ENCODE data around the gene ATF4. TPM values are rescaled to one million over a fixed set of nuclear protein-coding genes. Genes with fewer than 3 reads are reported as not detected.

Gene ATF4
- total and polyA plus RNA-seq, 2 of the 13 experiments (the other 11 are each of a cell fraction or from before 2014, with no cell fraction given), result 486 to 1,297 TPM

DNA sequence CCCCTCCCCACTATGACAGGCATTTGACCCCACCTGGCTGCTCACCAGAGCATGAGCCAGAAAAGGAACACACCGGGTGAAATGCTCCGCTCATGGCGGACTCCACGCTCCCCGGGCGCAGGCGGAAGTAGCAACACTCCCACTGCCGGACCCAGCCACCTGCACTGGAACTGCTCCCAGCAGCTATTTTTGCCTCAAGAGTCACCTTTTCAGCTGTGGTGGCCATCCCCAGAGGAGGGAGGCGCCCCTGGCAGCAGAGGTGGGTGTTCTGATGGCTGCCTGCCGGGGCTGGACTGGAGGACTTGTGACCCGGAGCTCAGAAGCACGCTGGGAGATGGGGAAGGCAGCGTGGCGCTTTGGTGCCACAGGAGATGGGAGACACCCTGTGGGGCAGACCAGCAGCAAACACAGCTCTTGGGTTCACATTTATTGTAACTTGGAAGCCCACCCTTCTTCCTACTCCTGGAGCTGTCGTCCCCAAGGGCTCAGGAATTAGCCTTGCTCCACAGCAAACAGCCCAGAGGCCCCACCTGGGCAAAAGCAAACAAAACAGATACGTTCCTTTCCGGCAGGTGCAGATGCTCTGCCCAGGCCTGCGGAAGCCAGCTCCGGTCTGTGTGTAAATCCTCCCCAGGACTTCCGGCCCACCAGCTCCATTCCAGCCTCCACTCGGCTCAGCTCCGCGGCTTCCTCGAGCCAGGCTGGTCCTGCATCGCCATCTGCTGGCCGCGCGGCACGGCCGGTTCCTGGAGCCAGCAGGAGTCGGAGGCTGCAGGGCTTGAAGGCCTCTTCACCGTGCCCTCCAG is 8.5 kb downstream of the ATF4 start (continued):
- TF ChIP-seq ZNF883 (CRISPR knock-in tag; IDR thresholded peaks at IDR 0.05; ENCODE audit: not compliant biosample characterization) (no peak), NR1H2 (CRISPR knock-in tag; IDR thresholded peaks at IDR 0.05; ENCODE audit: borderline replicate concordance, low read depth) (no peak), ZNF34 (CRISPR knock-in tag; IDR thresholded peaks at IDR 0.05; ENCODE audit: borderline replicate concordance) (no peak), HNRNPLL (IDR thresholded peaks at IDR 0.05; ENCODE audit: low read depth, low read length, poor library complexity, severe bottlenecking) (peak; percentile 69), HNF4G (IDR thresholded peaks at IDR 0.05; ENCODE audit: borderline replicate concordance, low read depth, low read length) (no peak; the same call in 1 of the 2 replicates), HNF4G (CRISPR knock-in tag; IDR thresholded peaks at IDR 0.05; ENCODE audit: borderline replicate concordance, low read depth) (peak; percentile 61; the same call in 1 of the 2 replicates), POLR2G (IDR thresholded peaks at IDR 0.05; ENCODE audit: low read depth, low read length) (peak; percentile 70), RFX3 (CRISPR knock-in tag; IDR thresholded peaks at IDR 0.05) (no peak), KMT2B (CRISPR knock-in tag; IDR thresholded peaks at IDR 0.05) (peak; percentile 52; the same call in 1 of the 2 replicates), FOXO1 (CRISPR knock-in tag; IDR thresholded peaks at IDR 0.05) (peak; percentile 73), SRF (IDR thresholded peaks at IDR 0.05; ENCODE audit: low read depth, low read length) (no peak), CEBPG (CRISPR knock-in tag; IDR thresholded peaks at IDR 0.05) (peak; percentile 52), ZIK1 (CRISPR knock-in tag; IDR thresholded peaks at IDR 0.05; ENCODE audit: borderline replicate concordance, low read depth) (no peak), AHR (CRISPR knock-in tag; IDR thresholded peaks at IDR 0.05) (peak; percentile 89; the same call in 1 of the 2 replicates), ASH2L (IDR thresholded peaks at IDR 0.05; ENCODE audit: insufficient read length, low read depth, low read length) (no peak), ZNF879 (CRISPR knock-in tag; IDR thresholded peaks at IDR 0.05) (no peak), MEIS1 (CRISPR knock-in tag; IDR thresholded peaks at IDR 0.05; ENCODE audit: borderline replicate concordance) (no peak), ZNF792 (CRISPR knock-in tag; IDR thresholded peaks at IDR 0.05) (peak; percentile 80), SYNCRIP (IDR thresholded peaks at IDR 0.05; ENCODE audit: insufficient read depth, low read depth, low read length) (no peak), PLRG1 (conservative IDR thresholded peaks at IDR 0.05) (no peak), ZNF143 (CRISPR knock-in tag; IDR thresholded peaks at IDR 0.05) (peak; percentile 48; the same call in 1 of the 2 replicates), ZSCAN9 (CRISPR knock-in tag; IDR thresholded peaks at IDR 0.05; ENCODE audit: borderline replicate concordance) (peak; percentile 88), ZSCAN20 (CRISPR knock-in tag; IDR thresholded peaks at IDR 0.05; ENCODE audit: borderline replicate concordance) (no peak), ZNF207 (IDR thresholded peaks at IDR 0.05; ENCODE audit: borderline replicate concordance) (no peak), ARNT2 (CRISPR knock-in tag; IDR thresholded peaks at IDR 0.05; ENCODE audit: low read depth) (peak; percentile 74)
- TF ChIP-seq, protein P1, sequence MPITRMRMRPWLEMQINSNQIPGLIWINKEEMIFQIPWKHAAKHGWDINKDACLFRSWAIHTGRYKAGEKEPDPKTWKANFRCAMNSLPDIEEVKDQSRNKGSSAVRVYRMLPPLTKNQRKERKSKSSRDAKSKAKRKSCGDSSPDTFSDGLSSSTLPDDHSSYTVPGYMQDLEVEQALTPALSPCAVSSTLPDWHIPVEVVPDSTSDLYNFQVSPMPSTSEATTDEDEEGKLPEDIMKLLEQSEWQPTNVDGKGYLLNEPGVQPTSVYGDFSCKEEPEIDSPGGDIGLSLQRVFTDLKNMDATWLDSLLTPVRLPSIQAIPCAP (CRISPR knock-in tag; IDR thresholded peaks at IDR 0.05; ENCODE audit: low read depth), result no peak
- TF ChIP-seq, protein P2, sequence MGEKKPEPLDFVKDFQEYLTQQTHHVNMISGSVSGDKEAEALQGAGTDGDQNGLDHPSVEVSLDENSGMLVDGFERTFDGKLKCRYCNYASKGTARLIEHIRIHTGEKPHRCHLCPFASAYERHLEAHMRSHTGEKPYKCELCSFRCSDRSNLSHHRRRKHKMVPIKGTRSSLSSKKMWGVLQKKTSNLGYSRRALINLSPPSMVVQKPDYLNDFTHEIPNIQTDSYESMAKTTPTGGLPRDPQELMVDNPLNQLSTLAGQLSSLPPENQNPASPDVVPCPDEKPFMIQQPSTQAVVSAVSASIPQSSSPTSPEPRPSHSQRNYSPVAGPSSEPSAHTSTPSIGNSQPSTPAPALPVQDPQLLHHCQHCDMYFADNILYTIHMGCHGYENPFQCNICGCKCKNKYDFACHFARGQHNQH (CRISPR knock-in tag; IDR thresholded peaks at IDR 0.05), result peak; percentile 70; the same call in 1 of the 2 replicates
- TF ChIP-seq, protein P3, sequence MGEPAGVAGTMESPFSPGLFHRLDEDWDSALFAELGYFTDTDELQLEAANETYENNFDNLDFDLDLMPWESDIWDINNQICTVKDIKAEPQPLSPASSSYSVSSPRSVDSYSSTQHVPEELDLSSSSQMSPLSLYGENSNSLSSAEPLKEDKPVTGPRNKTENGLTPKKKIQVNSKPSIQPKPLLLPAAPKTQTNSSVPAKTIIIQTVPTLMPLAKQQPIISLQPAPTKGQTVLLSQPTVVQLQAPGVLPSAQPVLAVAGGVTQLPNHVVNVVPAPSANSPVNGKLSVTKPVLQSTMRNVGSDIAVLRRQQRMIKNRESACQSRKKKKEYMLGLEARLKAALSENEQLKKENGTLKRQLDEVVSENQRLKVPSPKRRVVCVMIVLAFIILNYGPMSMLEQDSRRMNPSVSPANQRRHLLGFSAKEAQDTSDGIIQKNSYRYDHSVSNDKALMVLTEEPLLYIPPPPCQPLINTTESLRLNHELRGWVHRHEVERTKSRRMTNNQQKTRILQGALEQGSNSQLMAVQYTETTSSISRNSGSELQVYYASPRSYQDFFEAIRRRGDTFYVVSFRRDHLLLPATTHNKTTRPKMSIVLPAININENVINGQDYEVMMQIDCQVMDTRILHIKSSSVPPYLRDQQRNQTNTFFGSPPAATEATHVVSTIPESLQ (CRISPR knock-in tag; conservative IDR thresholded peaks at IDR 0.05), result no peak

All from HepG2 (cell line).